Endothelial cell of umbilical vein (primary cell): ENCODE measurements around the gene ALOX5. TPM values are rescaled to one million over a fixed set of nuclear protein-coding genes. Genes with fewer than 3 reads are reported as not detected.

ENCODE experiments used
- BruUV-seq: library from RNA; stranded (reverse); fragments of 400-500 nt; replicated peaks from 2 replicates; lab custom pipeline; 2021; lab: Mats Ljungman, UMichigan
- CTCF ChIA-PET: fragments of 300-600, 350-600 bp; sonication (Branson Sonifier 250); formaldehyde crosslinking; loops from one replicate; lab custom pipeline; 2021; ENCODE audit warnings: antibody characterized with exemption, inconsistent platforms; lab: Charles Lee
- POLR2A ChIA-PET: fragments of 300-600, 350-600 bp; sonication (Branson Sonifier 250); formaldehyde crosslinking; loops from one replicate; lab custom pipeline; 2021; ENCODE audit warnings: antibody characterized with exemption, inconsistent platforms; lab: Charles Lee
- DNase-seq: peaks from one replicate; pipeline ENCODE4 v3.0.0-alpha.2; 2011; ENCODE audit warnings: low read depth, low spot score
- FAIRE-seq: peaks from 2 replicates; lab custom pipeline; 2011; peaks lifted over from hg19 to GRCh38; lab: Jason Lieb, UNC
- H2AFZ ChIP-seq: 2 replicates; pipeline ENCODE4 v1.6.0; 2012; ENCODE audit warnings: low read depth, low read length, control low read depth, inconsistent platforms
- H3K27ac ChIP-seq: 2 replicates; pipeline ENCODE4 v1.5.1; 2011; ENCODE audit warnings: low read depth, mild to moderate bottlenecking, control low read depth, low read length, moderate library complexity; ENCODE audit not compliant: insufficient read depth
- H3K27me3 ChIP-seq, 2 experiments: 2 replicates each; pipeline versions ENCODE4 v1.6.0 to v1.6.1; 2011; ENCODE audit warnings: low read length in 2 of 2, mixed read lengths in 1 of 2; ENCODE audit not compliant: control insufficient read depth in 2 of 2, insufficient read depth in 2 of 2
- H3K36me3 ChIP-seq, 2 experiments: 2 replicates in 1 of 2; 3 replicates in 1 of 2; pipeline ENCODE4 v1.5.1; 2011; ENCODE audit warnings: low read length in 2 of 2, mild to moderate bottlenecking in 1 of 2, moderate library complexity in 1 of 2; ENCODE audit not compliant: control insufficient read depth in 2 of 2, insufficient read depth in 2 of 2; ENCODE audit errors: extremely low read depth in 1 of 2
- H3K4me1 ChIP-seq: 3 replicates; pipeline ENCODE4 v1.5.1; 2011; ENCODE audit warnings: mild to moderate bottlenecking, low read length; ENCODE audit not compliant: control insufficient read depth, insufficient read depth; ENCODE audit errors: extremely low read depth
- H3K4me2 ChIP-seq: 2 replicates; pipeline ENCODE4 v1.6.1; 2011; ENCODE audit warnings: low read length, control low read depth, mixed read lengths; ENCODE audit not compliant: insufficient read depth
- H3K4me3 ChIP-seq, 3 experiments: fragments of 200-600 bp in 1 of 3; sonication (generic), shearing (Covaris generic) in 1 of 3; replicated peaks in 1 of 3; 2 replicates each; pipeline ENCODE4 v1.5.1; 2011 to 2016; ENCODE audit warnings: control low read depth in 3 of 3, low read length in 3 of 3, mild to moderate bottlenecking in 2 of 3, inconsistent platforms in 1 of 3, low read depth in 1 of 3, moderate library complexity in 1 of 3; ENCODE audit not compliant: insufficient read depth in 1 of 3
- H3K79me2 ChIP-seq: 2 replicates; pipeline ENCODE4 v1.6.0; 2012; ENCODE audit warnings: low read length, inconsistent platforms; ENCODE audit not compliant: control insufficient read depth, insufficient read depth
- H3K9ac ChIP-seq: replicated peaks from 2 replicates; pipeline ENCODE3; 2011; ENCODE audit warnings: low read length, control low read depth; ENCODE audit not compliant: insufficient read depth; ENCODE audit errors: extremely low read depth
- H3K9me1 ChIP-seq: replicated peaks from 3 replicates; pipeline ENCODE4 v1.6.0; 2011; ENCODE audit warnings: mild to moderate bottlenecking, low read length; ENCODE audit not compliant: control insufficient read depth, insufficient read depth; ENCODE audit errors: extremely low read depth
- H3K9me3 ChIP-seq: replicated peaks from 2 replicates; pipeline ENCODE4 v1.5.1; 2012; ENCODE audit warnings: low read length, inconsistent platforms; ENCODE audit not compliant: control insufficient read depth, insufficient read depth
- H4K20me1 ChIP-seq: replicated peaks from 2 replicates; pipeline ENCODE3; 2011; ENCODE audit warnings: mild to moderate bottlenecking, low read length; ENCODE audit not compliant: control insufficient read depth, insufficient read depth; ENCODE audit errors: extremely low read depth
- EZH2 ChIP-seq: IDR thresholded peaks from 2 replicates; pipeline ENCODE4 v1.6.1; 2012; ENCODE audit warnings: borderline replicate concordance, low read depth, mild to moderate bottlenecking, moderate library complexity, low read length, inconsistent platforms; ENCODE audit not compliant: severe bottlenecking
- GATA2 ChIP-seq: IDR thresholded peaks from 2 replicates; pipeline ENCODE4 v1.7.0; 2011; ENCODE audit warnings: low read depth, mild to moderate bottlenecking, moderate library complexity, mixed read lengths, low read length; ENCODE audit not compliant: insufficient read length, insufficient read depth
- JUN ChIP-seq: IDR thresholded peaks from 2 replicates; pipeline ENCODE4 v1.6.1; 2011; ENCODE audit warnings: borderline replicate concordance, low read depth; ENCODE audit not compliant: insufficient read length, insufficient read depth
- POLR2A ChIP-seq: IDR thresholded peaks from 2 replicates; pipeline ENCODE4 v1.6.1; 2012; ENCODE audit warnings: low read depth, mild to moderate bottlenecking, control low read depth, low read length
- POLR2AphosphoS5 ChIP-seq: IDR thresholded peaks from 2 replicates; pipeline ENCODE4 v1.6.1; 2012; ENCODE audit warnings: low read depth, mild to moderate bottlenecking, control low read depth, low read length, moderate library complexity; ENCODE audit not compliant: insufficient read depth
- dilution Hi-C: fragments of 300-500 bp; cut with MboI; formaldehyde crosslinking; loops from one replicate; pipeline ENCODE4 v1.15.0; 2019; ENCODE audit warnings: low sequenced_read_pairs; ENCODE audit not compliant: extremely low pct_ligation_motif_present
- intact Hi-C: fragments of 100-400 bp; cut with micrococcal nuclease; formaldehyde crosslinking; loops from one replicate; pipeline ENCODE4 v1.10.0; 2022
- polyA plus RNA-seq, 4 experiments: library from polyadenylated mRNA; depleted of rRNA in 3 of 4; stranded (reverse) in 3 of 4; unstranded in 1 of 4; fragments of >200 nt; gene quantifications; 2 replicates each; pipeline versions ENCODE4 v1.2.1 to v1.2.3, GENCODE V29; 2011 to 2012; ENCODE audit warnings: missing spikeins in 1 of 4
- total RNA-seq: library from RNA; stranded (reverse); gene quantifications from 2 replicates; pipeline ENCODE4 v1.2.3, GENCODE V29; 2021
- TF ChIP-seq, protein P1 (sequence below), 2 donors: IDR thresholded peaks; 1 replicate in 1 of 2; 2 replicates in 1 of 2; pipeline ENCODE4 v1.5.1; 2011; ENCODE audit warnings: low read length in 2 of 2, mild to moderate bottlenecking in 2 of 2, moderate library complexity in 2 of 2, control low read depth in 1 of 2, inconsistent platforms in 1 of 2, low read depth in 1 of 2; ENCODE audit not compliant: insufficient read depth in 1 of 2; ENCODE audit errors: extremely low read depth in 1 of 2

The ALOX5 gene
- total and polyA plus RNA-seq, 2 donors (not counting 3 experiments of a cell fraction or from before 2014, with no cell fraction given) = 0.04 TPM; not detected in 1

DNA sequence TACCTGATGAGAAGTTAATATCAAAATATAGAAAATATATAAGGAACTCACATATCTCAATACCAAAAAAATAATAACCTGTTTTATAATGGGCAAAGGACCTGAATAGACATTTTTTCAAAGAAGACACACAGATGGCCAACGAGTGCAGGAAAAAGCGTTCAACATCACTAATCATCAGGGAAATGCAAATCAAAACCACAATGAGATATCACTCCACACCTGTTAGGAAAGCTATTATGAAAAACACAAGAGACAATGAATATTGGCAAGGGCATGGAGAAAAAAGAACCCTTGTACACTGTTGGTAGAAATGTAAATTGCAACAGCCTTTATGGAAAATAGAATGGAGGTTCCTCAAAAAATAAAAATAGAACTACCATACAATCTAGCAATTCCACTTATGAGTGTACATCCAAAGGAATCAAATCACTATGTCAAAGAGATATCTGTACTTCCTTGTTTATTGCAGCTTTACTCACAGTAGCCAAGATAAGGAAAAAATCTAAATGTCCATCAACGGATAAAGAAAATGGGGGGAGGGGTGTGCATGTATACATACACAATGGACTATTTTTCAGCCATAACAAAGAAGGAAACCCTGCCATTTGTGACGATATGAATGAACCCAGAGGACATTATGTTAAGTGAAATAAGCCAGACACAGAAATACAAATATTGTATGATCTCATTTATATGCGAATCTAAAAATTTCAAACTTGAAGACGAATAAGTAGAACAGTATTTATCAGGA, 3.6 kb upstream of the ALOX5 start:
- BruUV-seq = no TSS peak
- H3K9ac ChIP-seq = no peak overlapping the region
- intact Hi-C loops = loop anchor here (5.0 kb wide), 2 partner anchors 73 to 363 kb away; no protein-coding TSS in a partner anchor

More for the DNA sequence above, 3.6 kb upstream of the ALOX5 start:
- Histone ChIP-seq H3K36me3 (no peaks in the 10 kb centered on the region), H3K4me1 (peaks cover 8% of the 10 kb centered on the region), H3K27ac (no peak overlapping the region), H3K4me3 (no peak overlapping the region), H3K9me3 (no peaks in the 10 kb centered on the region), H4K20me1 (no peaks in the 10 kb centered on the region), H3K27me3 (peaks cover 24 to 38% of the 10 kb centered on the region in 2 experiments), H3K9me1 (no peaks in the 10 kb centered on the region), H2AFZ (no peak overlapping the region), H3K4me2 (no peak overlapping the region), H3K79me2 (no peaks in the 10 kb centered on the region)
- CTCF ChIA-PET = interaction anchor here (1.1 kb wide), 1 partner anchor 120 kb away, joined by 3 read pairs; no protein-coding TSS in a partner anchor
- no peak for TF ChIP-seq GATA2
- TF ChIP-seq, protein P1, sequence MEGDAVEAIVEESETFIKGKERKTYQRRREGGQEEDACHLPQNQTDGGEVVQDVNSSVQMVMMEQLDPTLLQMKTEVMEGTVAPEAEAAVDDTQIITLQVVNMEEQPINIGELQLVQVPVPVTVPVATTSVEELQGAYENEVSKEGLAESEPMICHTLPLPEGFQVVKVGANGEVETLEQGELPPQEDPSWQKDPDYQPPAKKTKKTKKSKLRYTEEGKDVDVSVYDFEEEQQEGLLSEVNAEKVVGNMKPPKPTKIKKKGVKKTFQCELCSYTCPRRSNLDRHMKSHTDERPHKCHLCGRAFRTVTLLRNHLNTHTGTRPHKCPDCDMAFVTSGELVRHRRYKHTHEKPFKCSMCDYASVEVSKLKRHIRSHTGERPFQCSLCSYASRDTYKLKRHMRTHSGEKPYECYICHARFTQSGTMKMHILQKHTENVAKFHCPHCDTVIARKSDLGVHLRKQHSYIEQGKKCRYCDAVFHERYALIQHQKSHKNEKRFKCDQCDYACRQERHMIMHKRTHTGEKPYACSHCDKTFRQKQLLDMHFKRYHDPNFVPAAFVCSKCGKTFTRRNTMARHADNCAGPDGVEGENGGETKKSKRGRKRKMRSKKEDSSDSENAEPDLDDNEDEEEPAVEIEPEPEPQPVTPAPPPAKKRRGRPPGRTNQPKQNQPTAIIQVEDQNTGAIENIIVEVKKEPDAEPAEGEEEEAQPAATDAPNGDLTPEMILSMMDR (IDR thresholded peaks at IDR 0.05; ENCODE audit: extremely low read depth in 1 of 2, insufficient read depth in 1 of 2, low read depth in 1 of 2, low read length in 2 of 2) = no peak
- TF ChIP-seq POLR2AphosphoS5 = no peak
- no peak for TF ChIP-seq EZH2
- no peak for TF ChIP-seq JUN
- no peak for TF ChIP-seq POLR2A
- DNase-seq (no peak), FAIRE-seq (no peak)
- POLR2A ChIA-PET = no interaction called here
- dilution Hi-C loops = no loop called here
